Gastroesophageal sphincter (tissue), 3 donors: ENCODE results near the gene DECR2.

Source experiments
- CTCF ChIP-seq, 4 experiments: fragments of 200-600 bp in 2 of 4; fragments of 450-650 bp in 2 of 4; sonication (generic) in 1 of 4; IDR thresholded peaks; one replicate each; pipeline ENCODE4 v1.5.1; 2017 to 2019; ENCODE audit warnings: antibody characterized with exemption in 4 of 4, mild to moderate bottlenecking in 2 of 4, moderate library complexity in 2 of 4
- EP300 ChIP-seq: sonication (generic); formaldehyde crosslinking; IDR thresholded peaks from one replicate; pipeline ENCODE4 v1.6.1; 2017; ENCODE audit warnings: antibody characterized with exemption, mild to moderate bottlenecking
- POLR2A ChIP-seq, 2 donors: fragments of 450-650 bp; IDR thresholded peaks; one replicate each; pipeline ENCODE4 v1.6.1; 2017; ENCODE audit warnings: antibody characterized with exemption in 2 of 2, mild to moderate bottlenecking in 2 of 2, moderate library complexity in 1 of 2
- POLR2AphosphoS5 ChIP-seq: sonication (generic); formaldehyde crosslinking; IDR thresholded peaks from one replicate; pipeline ENCODE4 v1.6.1; 2017; ENCODE audit warnings: antibody characterized with exemption

GRCh38 chr16:426115-426905 is 24.6 kb downstream of the DECR2 start:
- TF ChIP-seq POLR2AphosphoS5 (no peak), CTCF (IDR thresholded peaks at IDR 0.05) (no peak), POLR2A (IDR thresholded peaks at IDR 0.05) (no peak), EP300 (no peak)
